A673 (cell line): ENCODE results near the gene PROZ. TPM values are rescaled to one million over a fixed set of nuclear protein-coding genes. Genes with fewer than 3 reads are reported as not detected.

Experiments used
- BruUV-seq: library from RNA; stranded (reverse); fragments of 400-500 nt; replicated peaks from 2 replicates; lab custom pipeline; 2021; lab: Mats Ljungman, UMichigan
- CTCF ChIA-PET: fragments of 300-600 bp; sonication (Branson Sonifier 250); formaldehyde crosslinking; loops from one replicate; lab custom pipeline; 2022; ENCODE audit warnings: antibody characterized with exemption; lab: Charles Lee
- POLR2A ChIA-PET: fragments of 300-600 bp; sonication (Branson Sonifier 250); formaldehyde crosslinking; loops from one replicate; lab custom pipeline; 2022; ENCODE audit warnings: antibody characterized with exemption; ENCODE audit not compliant: low non-redundant PET; lab: Charles Lee
- DNase-seq: peaks from one replicate; pipeline ENCODE4 v3.0.0-alpha.2; 2015; ENCODE audit warnings: low spot score
- H3K27ac ChIP-seq: fragments of 200-600 bp; sonication (generic); 2 replicates; pipeline ENCODE4 v1.5.1; 2016; ENCODE audit warnings: mixed run types, low read depth, mild to moderate bottlenecking, mixed read lengths, antibody characterized with exemption, low read length; ENCODE audit not compliant: poor library complexity, severe bottlenecking
- H3K27me3 ChIP-seq: fragments of 200-600 bp; sonication (generic); replicated peaks from 2 replicates; pipeline ENCODE4 v1.6.1; 2017; ENCODE audit warnings: mixed run types, low read depth, mild to moderate bottlenecking, mixed read lengths, antibody characterized with exemption, low read length; ENCODE audit not compliant: insufficient read depth, poor library complexity
- H3K36me3 ChIP-seq: fragments of 200-600 bp; sonication (generic); 2 replicates; pipeline ENCODE4 v1.6.1; 2016; ENCODE audit warnings: mixed run types, mild to moderate bottlenecking, mixed read lengths, antibody characterized with exemption, low read length; ENCODE audit not compliant: insufficient read depth, poor library complexity, severe bottlenecking
- H3K4me1 ChIP-seq: fragments of 200-600 bp; sonication (generic); 2 replicates; pipeline ENCODE4 v1.6.1; 2017; ENCODE audit warnings: mixed run types, mild to moderate bottlenecking, mixed read lengths, antibody characterized with exemption, low read length; ENCODE audit not compliant: insufficient read depth, poor library complexity, severe bottlenecking
- H3K4me3 ChIP-seq: fragments of 200-600 bp; sonication (generic); 2 replicates; pipeline ENCODE4 v1.5.1; 2016; ENCODE audit warnings: low read depth, mixed run types, mild to moderate bottlenecking, mixed read lengths, low read length; ENCODE audit not compliant: poor library complexity, severe bottlenecking
- H3K9me3 ChIP-seq: fragments of 200-600 bp; sonication (generic); 2 replicates; pipeline ENCODE4 v1.6.1; 2016; ENCODE audit warnings: mixed run types, low read depth, mild to moderate bottlenecking, mixed read lengths, antibody characterized with exemption, low read length; ENCODE audit not compliant: poor library complexity, severe bottlenecking
- CTCF ChIP-seq: fragments of 300-800, 200-600 bp; sonication (generic); conservative IDR thresholded peaks from 2 replicates; pipeline ENCODE4 v1.5.1; 2017; ENCODE audit warnings: low read depth, mild to moderate bottlenecking, antibody characterized with exemption, low read length, moderate library complexity, mixed read lengths
- EZH2 ChIP-seq: fragments of 200-600 bp; sonication (generic); IDR thresholded peaks from 2 replicates; pipeline ENCODE4 v1.6.1; 2017; ENCODE audit warnings: borderline replicate concordance, low read depth, mild to moderate bottlenecking, mixed read lengths, antibody characterized with exemption, low read length; ENCODE audit not compliant: poor library complexity, severe bottlenecking
- intact Hi-C: fragments of 100-400 bp; cut with micrococcal nuclease; formaldehyde crosslinking; loops from one replicate; pipeline ENCODE4 v1.10.0; 2022; ENCODE audit not compliant: unreplicated experiment
- total RNA-seq: library from RNA; stranded (reverse); gene quantifications from 2 replicates; pipeline ENCODE4 v1.2.3, GENCODE V29; 2021

PROZ gene
- total RNA-seq, 1 experiment from 2014 or later, result not detected

- peaks cover 1% of the 10 kb centered on the region for H3K4me1 ChIP-seq
- H3K9me3 ChIP-seq, result no peaks in the 10 kb centered on the region
- H3K4me3 ChIP-seq, result no peak overlapping the region
- H3K27me3 ChIP-seq, result no peaks in the 10 kb centered on the region
- DNase-seq, result no peak
- intact Hi-C loops, result no loop called here
- TF ChIP-seq CTCF, result no peak
- TF ChIP-seq EZH2, result no peak
- ChIA-PET POLR2A (no interaction called here), CTCF (no interaction called here)
- BruUV-seq, result no TSS peak
- H3K36me3 ChIP-seq, result peaks cover 66% of the 10 kb centered on the region
- no peak overlapping the region for H3K27ac ChIP-seq
These were observed 23.6 kb downstream of the PROZ start for GRCh38 chr13:113182046-113182445.

- no TSS peak for BruUV-seq
- DNase-seq, result no peak
- peaks cover 6% of the 10 kb centered on the region for H3K4me1 ChIP-seq
- no peaks in the 10 kb centered on the region for H3K9me3 ChIP-seq
- POLR2A ChIA-PET, result no interaction called here
- H3K27ac ChIP-seq, result no peak overlapping the region
- CTCF ChIA-PET, result no interaction called here
- TF ChIP-seq EZH2 (no peak), CTCF (no peak)
- H3K36me3 ChIP-seq, result peaks cover 60% of the 10 kb centered on the region
- no peaks in the 10 kb centered on the region for H3K27me3 ChIP-seq
- intact Hi-C loops, result no loop called here
- no peak overlapping the region for H3K4me3 ChIP-seq
These were observed 25.1 kb downstream of the PROZ start for GRCh38 chr13:113183450-113184129.

- Histone ChIP-seq H3K4me3 (no peak overlapping the region), H3K27ac (no peak overlapping the region), H3K9me3 (no peaks in the 10 kb centered on the region), H3K4me1 (peaks cover 6% of the 10 kb centered on the region), H3K27me3 (no peaks in the 10 kb centered on the region), H3K36me3 (peaks cover 55% of the 10 kb centered on the region)
- CTCF ChIA-PET, result no interaction called here
- POLR2A ChIA-PET, result no interaction called here
- BruUV-seq, result no TSS peak
- TF ChIP-seq EZH2 (no peak), CTCF (no peak)
- intact Hi-C loops, result no loop called here
- DNase-seq, result no peak
These were observed 26.4 kb downstream of the PROZ start for GRCh38 chr13:113184568-113185440.
